Fibroblast of skin of left biceps (primary cell): Measurements from ENCODE around the gene ZNF326.

Experiments
- DNase-seq, 2 experiments: peaks; one replicate each; pipeline ENCODE4 v3.0.0-alpha.2; 2013; ENCODE audit warnings: low read depth in 2 of 2

The ZNF326 gene

DNA sequence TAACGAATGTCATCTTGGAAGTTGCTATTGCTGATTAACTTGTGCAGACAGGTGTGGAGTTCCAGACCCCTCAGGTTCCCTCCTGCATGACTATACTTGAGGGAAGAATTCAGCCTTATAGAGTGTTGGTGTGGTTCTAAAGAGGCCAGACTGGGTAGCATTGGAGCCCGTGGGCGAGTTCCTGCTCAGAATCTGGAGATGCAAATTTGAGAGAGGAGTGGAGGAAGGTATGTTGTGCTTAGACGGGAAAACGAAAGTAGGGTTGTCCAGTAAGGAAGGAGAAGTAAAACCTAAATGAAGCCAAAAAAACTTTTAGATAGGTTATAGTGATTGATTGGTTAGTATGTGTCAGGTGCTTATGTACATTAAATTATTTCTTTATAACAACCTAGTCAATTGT lies 79.2 kb downstream of the ZNF326 start:
- no peak for DNase-seq

- DNase-seq: no peak
Measured at GRCh38 chr1:90074566-90074965, 79.7 kb downstream of the ZNF326 start.

- DNase-seq: peak; percentile 6 to 7
Measured at GRCh38 chr1:90074970-90075391, 80.1 kb downstream of the ZNF326 start.

GRCh38 chr1:90083995-90084394 lies 89.1 kb downstream of the ZNF326 start:
- DNase-seq: no peak
